ENCODE results near the gene TNFRSF11A.

The TNFRSF11A gene

DNA sequence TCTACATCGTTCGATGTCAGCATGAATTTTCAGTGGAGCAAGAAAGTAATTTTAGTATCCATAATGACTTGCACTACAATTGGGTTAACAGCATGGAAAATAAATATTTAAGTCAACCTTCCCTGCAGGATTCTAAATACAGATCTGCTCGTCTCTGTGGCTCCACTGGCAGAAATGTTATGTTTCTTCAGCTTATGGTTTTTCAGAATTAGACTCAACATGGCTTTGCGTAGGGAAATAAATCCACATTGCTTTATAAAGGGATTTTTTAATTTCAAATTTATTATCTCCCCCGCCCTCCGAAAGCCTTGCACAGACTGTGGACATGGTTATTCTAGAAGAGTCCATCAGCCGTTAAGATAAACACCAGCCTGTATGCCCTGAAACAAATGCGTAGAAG is 18.2 kb downstream of the TNFRSF11A start:
- DNase-seq (ENCODE audit: low read depth in 2 of 2): no peak

DNA sequence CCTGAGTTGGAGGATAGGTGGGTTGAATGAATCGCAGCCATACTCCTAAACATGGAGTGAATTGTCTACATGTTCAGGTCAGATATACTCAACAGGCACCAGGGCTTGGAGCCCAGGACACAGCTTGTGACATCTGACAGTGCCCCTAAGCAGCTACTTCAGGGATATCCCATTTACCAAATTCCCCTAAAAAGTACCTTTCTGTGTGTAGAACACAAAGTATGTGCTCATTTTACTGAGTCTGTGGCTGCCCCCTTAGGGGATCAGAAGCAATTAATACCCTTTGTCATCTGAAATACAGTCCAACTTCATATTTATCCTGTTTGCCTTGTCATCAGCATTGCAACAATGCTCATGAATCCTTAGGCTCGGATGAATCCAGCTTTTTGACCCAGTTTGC is 20.8 kb downstream of the TNFRSF11A start:
- no peak for DNase-seq (ENCODE audit: low read depth in 2 of 2)

DNA sequence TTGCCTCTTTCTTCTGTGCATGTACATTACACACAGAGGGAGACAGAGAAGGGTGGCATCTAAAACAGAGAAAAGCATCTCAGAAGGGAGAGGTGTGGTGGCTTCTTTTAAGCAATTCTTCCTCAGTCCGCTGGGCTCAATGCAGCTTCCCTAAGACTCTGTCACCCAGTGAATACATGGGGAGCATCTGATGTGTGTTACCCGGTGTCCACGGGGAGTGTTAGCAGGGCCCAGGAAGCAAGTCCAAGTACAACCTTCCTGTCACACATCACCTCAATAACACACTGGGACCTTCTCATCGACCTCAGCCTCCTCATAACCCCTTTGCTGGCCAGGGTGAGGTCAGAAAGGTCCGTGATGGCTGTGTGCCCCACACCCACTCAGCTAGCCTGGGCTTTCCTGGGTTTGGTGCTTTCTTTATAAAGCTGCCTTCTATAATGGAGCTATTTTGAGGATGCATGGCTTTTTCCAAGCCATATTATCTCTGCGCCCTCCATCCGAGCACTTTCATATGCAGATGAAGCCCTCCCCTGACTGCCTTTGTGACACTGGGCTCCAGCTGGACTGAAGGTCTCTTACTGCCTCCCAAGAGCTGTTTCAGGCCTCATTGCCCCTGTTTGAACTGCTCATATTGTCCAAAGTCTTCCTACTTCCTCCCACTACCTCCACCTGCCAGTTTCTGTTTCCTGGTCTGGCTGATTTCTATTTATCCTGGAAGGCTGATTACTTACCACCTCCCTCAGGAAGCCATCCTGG is 21.4 kb downstream of the TNFRSF11A start:
- no peak for DNase-seq (ENCODE audit: low read depth in 2 of 2)

DNA sequence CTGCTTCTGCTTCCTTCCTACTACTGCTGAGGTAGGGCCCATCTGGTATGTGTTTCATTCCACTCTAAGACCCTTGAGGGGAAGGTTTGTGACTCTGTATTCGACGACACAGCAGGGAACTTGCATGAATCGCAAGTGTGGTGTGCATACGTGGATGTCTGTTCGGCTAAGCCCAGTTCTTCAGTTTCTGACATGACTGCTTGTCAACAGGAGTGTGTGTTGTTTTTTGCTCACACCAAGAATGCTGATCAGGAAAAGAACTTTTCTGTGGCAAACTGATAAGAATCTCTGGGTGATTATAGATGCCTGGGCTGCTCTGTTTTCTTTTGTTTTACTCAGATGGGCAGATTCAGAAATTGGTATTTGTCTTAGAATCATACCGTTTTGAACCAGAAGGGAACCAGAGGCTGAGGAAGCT is 22.0 kb downstream of the TNFRSF11A start:
- DNase-seq (ENCODE audit: low read depth in 2 of 2): no peak

DNA sequence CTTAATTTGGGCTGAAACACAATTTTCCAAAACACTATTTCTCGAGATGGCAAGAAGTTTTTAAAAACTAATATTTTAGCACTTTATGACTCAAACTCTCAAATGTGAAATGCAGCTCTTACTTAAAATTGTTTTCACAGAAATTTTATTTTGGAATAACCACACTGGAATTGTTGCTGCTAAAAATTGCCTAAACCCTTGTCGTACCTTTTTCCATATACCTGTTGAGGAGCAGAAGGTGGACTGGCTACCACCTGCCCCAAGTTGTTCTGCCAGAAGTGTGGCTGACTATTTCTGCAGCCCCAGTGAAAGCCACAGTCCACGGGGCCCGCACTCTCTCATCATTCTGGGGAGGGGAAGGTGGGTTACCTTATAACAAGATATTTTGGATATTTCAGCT is 23.4 kb downstream of the TNFRSF11A start:
- DNase-seq (ENCODE audit: low read depth in 2 of 2): no peak

DNA sequence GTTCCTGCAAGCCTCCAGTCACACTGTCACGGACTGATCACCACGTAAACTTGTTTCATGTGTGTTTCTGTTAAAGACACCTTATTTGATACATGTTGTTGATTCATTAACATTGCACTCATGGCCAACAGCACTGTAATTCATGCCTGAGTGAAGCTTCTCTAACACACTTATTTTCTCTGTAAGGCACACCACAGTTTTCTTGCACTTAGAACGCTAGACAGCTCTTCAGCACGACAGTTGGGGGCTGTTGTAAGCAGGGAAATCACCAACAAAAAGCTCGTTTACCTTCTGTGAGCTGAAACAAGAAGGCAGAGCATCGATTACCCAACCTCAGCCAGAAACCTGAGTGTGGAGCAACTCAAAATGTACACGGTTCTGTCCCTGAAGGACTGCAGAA is 28.1 kb downstream of the TNFRSF11A start:
- DNase-seq (ENCODE audit: low read depth in 2 of 2): no peak

DNA sequence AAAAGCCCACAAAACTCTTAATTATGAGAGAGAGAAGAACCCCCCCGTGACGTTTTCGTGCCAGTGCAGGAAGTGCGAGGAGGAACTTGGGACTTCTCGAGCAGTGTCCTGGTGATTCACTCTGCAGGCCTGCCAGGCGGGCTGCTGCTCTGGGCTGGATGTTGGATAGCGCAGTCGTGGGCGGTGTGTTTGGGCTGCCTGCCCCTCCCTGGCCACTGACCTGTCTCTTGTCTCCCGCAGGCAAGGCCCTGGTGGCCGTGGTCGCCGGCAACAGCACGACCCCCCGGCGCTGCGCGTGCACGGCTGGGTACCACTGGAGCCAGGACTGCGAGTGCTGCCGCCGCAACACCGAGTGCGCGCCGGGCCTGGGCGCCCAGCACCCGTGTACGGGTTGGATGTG is 29.0 kb downstream of the TNFRSF11A start:
- DNase-seq (ENCODE audit: low read depth in 2 of 2): no peak

DNA sequence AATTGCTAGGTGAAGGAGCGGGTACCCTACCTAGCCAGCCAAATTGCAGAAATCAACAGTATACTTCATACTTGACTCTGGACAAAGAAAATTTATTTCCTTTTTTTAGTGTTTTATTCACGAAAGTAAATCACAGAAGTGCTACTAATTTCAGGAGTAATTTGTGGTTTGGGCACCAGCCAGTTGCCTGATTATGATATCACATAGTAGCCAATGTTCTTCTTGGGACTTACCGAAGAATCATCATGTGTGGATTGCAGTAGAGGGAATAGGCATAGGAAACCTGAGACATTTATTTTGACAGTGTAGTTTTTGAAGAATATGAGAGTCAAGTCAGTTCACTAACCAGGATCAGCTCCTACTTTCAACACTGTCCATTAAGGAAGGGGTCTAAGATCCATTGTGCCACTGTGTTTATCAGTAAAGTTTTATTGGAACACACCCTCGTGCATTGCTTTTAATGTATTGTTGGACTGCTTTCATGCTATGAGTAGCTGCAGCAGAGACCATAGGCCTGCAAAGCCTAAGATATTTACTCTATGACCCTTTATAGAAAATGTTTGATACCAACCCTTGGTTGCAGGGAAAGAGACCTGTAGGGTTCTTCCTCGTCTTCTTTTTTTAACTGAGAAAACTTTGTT is 32.1 kb downstream of the TNFRSF11A start:
- DNase-seq (ENCODE audit: low read depth in 2 of 2): no peak

DNA sequence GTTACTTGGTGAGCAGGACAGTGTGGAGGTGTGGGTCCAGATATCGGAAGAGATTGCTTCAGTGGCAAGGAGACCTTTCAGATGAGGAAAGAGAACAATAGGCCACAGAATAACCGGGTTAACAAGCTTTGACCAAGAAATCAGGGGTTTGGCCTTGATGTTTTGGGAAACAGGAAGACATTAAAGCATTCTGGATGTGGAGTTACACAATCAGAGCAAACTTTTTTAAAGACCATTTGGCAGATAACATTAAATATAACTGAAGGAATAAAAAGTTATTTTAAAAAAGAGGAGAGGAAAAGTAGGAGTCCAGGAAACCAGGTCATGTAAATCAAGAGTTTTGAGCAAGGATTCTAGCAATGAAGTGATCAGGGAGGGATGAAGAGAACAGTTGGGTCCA is 35.7 kb downstream of the TNFRSF11A start:
- DNase-seq (ENCODE audit: low read depth in 2 of 2): no peak

DNA sequence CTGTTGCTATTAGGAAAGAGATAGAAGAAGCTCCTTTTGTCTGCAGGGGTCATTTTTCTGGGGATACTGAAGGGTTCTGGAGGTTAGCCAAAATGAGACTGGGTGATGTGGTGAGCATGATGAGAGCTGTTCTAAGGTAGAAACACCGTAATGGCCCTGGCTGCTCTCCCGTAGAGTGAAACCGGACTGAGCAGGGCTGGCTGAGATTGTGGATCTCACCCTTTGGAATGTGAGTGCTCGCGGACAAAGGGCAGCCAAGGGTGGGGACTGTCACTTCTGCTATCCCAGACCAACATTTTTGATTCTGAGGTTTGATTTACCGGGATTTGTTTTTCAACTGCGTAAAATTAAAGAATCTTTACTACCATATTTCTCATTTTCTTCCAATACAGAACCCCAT is 36.2 kb downstream of the TNFRSF11A start:
- no peak for DNase-seq (ENCODE audit: low read depth in 2 of 2)

DNA sequence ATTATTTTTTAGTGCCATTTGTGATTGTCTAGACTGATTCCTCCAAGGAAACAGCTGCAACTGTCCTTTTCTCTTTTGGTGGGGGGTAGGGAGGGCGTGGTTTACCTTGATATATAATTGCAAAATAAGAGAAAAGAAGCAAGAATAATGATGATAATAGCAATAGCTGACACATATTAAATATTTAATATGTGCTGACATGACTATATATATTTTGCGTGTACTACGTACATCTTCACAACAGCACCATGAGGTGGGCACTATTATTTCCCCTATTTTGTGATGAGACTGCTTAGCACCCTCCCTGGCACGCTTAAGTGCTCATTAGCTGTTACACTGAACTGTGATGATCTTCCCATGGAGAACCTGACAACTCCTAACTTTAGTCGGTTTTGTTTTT is 39.4 kb downstream of the TNFRSF11A start:
- no peak for DNase-seq (ENCODE audit: low read depth in 2 of 2)

DNA sequence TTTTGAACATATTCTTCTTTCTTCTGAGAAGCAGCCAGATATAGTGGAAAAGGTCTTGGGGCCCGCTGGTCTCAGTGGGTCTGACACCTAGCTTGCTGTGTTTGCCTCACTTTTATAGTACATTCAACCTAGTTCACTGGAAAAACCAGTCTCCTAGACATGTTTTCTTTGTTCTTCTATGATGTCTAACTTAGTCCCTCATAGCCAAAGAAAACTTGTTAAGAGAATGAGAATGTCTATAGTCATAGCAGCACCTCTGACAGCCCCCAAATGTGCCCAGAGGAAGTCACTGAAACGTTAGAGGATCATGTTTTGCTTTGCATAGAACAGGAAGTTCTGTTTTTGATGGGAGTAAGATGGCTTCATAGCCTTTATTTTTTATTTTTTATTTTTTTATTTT is 40.3 kb downstream of the TNFRSF11A start:
- DNase-seq (ENCODE audit: low read depth in 2 of 2): no peak

DNA sequence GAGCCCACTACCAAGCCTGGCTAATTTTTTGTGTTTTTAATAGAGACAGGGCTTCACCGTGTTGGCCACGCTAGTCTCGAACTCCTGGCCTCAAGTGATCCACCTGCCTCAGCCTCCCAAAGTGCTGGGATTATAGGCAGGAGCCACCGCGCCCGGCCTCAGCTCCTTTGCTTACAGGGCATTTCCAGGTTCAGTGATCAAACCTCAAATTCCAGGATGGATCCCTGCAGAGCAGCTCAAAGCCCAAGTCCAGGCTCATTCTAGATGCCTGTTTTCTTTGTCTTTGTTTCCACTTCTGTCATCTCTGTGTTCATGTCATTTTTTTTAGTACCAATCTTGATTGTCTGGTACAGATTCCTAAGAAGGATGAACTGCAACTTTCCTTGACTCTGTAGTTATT is 41.9 kb downstream of the TNFRSF11A start:
- no peak for DNase-seq (ENCODE audit: low read depth in 2 of 2)

DNA sequence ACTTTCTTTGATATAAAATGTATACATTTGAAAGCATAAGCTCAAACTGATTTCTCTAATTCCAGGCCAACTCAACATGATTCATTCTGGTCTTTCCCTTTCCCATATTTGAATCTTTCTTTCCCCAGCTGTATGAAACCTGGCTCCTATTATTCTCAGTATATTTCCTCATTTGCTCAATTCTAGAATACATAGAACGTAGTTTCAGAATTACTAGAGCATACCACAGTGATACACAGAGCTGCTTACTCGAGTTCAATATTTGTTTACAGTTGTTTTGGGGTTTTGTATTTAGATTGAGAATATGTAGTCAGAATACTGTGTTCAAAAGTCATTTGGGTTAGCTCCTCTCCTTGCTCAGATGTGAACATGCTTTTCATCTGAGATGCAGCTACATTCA is 43.0 kb downstream of the TNFRSF11A start:
- no peak for DNase-seq (ENCODE audit: low read depth in 2 of 2)

DNA sequence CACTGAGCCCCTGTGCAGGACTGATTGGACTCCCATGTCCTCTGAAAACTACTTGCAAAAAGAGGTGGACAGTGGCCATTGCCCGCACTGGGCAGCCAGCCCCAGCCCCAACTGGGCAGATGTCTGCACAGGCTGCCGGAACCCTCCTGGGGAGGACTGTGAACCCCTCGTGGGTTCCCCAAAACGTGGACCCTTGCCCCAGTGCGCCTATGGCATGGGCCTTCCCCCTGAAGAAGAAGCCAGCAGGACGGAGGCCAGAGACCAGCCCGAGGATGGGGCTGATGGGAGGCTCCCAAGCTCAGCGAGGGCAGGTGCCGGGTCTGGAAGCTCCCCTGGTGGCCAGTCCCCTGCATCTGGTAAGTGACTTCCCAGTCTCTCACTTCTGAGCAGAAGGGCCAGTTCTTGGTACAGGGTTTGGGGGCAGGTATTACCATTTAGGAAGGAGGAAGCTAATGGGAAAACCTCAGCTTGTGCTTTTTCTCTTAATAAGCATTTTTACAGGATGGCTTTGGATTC is 44.1 kb downstream of the TNFRSF11A start:
- DNase-seq (ENCODE audit: low read depth in 2 of 2): no peak

DNA sequence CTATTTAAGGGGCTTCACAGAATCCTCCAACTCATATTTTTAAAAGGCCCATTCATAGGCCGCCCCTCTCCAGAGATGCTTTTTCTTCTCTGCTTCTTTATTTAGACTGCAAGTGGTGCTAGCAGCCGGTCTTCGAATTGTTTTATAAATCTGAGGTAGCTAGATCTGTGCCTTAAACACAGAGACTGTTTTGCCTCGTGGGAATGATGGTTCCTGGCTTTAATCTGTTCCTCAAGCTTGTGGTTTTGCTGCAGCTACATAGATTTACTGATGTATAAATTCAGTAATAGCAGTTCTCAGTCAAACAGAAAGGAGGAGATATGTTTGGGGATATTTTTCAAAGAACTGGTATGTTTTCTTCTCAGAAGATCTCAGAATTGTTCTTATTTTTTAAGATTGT is 45.3 kb downstream of the TNFRSF11A start:
- DNase-seq (ENCODE audit: low read depth in 2 of 2): no peak

DNA sequence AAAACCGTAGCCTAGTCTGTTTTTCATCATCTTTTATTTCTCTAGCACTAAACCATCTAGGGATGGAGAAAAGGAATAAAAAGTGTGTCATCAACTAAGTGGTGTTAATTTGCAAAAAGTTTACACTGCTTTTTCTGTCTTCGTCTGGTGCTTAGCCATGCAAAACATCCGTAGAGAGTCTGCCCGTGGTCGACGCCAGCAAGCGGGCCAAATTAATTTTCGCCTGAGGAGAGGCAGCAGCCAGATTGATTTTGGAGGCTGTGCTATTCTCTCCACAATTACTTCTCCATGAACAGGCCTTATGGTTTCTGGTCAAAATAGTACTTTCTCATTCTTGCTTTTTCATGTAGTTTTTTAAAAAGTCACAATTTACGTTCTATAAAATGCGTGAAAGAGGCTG is 46.3 kb downstream of the TNFRSF11A start:
- DNase-seq (ENCODE audit: low read depth in 2 of 2): no peak

DNA sequence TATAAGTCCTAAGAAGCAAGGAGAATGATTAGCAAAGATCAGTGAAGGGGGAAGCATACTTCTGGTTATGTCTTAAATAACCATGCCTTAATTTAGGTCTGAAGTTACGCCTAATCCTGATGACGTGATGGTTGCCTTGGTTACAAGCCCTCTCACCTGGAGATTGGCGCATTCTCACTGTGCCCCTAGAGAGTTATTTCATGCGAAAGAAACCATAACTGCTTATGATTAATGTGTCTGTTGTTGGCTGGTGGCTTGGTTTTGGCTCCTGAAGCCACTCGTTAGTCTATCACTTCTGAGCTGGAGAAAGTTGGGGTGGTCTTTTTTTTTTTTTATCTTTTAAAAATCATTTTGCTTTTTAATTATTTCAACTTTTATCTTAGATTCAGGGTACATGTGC is 47.0 kb downstream of the TNFRSF11A start:
- DNase-seq (ENCODE audit: low read depth in 2 of 2): no peak

DNA sequence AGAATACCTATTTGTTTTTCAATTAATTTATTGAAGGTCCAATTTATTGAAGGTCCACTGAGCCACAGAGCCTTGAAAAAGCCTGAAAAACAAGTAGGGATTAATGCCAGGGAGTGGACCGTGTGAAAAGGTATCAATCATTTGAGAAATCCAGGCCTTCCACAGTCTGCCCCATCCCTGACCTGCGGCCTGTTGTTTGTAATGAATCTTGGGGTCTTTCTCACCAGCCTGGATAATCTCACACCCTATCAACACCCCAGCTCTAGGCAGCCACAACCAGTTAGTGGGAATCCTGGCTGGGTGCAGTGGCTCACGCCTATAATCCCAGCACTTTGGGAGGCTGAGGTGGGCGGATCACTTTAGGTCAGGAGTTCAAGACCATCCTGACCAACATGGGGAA is 47.8 kb downstream of the TNFRSF11A start:
- no peak for DNase-seq (ENCODE audit: low read depth in 2 of 2)

DNA sequence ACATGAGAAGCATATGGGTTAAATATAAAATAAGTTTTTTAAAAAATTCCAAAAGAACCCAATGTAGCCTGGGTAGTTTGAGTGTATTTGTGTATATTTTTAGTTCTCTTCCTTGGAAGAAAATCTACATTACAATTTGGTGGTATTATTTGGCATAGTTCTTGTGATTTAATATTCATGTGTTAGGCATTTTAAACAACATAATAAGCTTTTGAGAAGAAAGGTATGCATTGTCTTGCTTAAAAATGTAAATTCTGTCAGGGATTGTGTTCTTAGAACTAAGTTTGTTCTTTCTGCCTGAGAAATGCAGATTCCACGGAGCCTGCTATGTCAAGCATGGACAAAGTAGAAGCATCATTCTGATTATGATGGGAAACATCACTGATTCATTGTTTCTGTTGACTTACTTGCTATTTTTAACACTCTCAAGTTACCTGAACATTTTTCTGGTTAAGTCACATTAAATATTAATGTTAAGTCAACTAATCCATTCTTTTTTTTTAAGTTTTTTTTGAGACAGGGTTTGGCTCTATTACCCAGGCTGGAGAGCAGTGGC is 49.4 kb downstream of the TNFRSF11A start:
- no peak for DNase-seq (ENCODE audit: low read depth in 2 of 2)

DNA sequence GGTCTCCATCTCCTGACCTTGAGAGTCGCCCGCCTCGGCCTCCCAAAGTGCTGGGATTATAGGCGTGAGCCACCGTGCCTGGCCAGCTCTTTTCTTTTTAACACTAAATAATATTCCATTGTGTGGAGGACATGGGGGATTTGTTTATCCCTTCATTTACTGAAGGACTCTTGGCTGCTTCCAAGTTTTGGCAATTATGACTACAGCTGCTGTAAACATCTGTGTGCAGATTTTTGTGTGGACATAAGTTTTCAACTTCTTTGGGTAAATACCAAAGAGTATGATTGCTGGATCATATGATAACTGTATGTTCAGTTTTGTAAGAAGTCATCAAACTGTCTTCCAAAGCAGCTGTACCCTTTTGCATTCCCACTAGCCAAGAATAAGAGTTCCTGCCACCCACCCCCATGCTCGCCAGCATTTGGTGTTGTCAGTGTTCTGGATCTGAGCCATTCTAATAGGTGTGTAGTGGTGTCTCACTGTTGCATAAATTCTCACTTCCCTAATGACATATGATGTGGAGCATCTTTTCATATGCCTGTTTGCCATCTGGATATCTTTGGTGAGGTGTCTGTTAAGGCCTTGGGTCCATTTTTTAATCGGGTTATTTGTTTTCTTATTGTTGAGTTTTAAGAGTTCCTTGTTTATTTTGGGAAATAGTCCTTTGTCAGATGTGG is 52.2 kb downstream of the TNFRSF11A start:
- no peak for DNase-seq (ENCODE audit: low read depth in 2 of 2)

DNA sequence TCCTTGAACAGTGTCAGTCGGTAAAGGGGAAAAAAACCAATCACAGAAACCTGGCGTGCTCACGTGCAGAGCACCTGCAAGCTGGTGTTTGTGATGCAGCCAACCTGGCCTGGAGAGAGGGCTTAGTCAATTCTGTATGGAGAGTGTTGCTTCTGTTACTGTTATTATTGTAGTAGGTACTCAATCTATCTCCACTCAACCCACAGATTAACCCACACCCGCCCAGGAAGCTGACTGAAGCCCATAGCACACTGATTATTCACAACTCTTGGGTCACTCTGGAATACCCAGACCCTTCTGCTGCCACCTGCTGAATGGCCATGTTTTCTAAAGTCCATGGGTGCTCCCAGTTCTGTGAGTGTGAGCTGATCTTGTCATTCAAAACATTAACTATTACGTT is 53.9 kb downstream of the TNFRSF11A start:
- DNase-seq (ENCODE audit: low read depth in 2 of 2): no peak

DNA sequence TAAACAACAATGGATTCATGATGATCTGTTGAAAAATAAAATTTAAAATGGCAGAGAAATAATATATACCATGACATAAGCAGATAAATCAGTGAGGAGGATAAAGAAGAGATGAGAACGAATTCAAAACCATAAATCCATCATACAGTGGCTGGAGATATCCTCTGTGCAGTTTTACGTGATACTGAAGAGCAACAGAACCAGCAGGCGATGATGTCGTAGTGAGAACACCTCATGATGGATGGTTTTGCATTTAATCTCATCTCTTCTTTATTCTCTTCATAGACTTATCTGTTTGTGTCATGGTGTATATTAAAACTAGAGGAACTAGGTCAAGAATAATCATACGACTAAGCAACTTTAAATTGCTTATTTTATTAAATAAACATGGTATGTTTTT is 56.3 kb downstream of the TNFRSF11A start:
- DNase-seq (ENCODE audit: low read depth in 2 of 2): no peak

Data from stimulated activated CD8-positive, alpha-beta memory T cell treated with anti-CD3 and anti-CD28 coated beads, Interleukin-2, amount 100 ng/mL, for 1 hour (primary cell).